NCI-H1048 (cell line): Measurements from ENCODE around the gene EIF5AL1.
"Not testable (repeated sequence)": the region's sequence is repeated elsewhere in the genome, so short reads cannot be mapped to it uniquely, and the experiment has no call there.

Experiments
- DNase-seq: peaks from one replicate; lab custom pipeline; 2025; lab: John Stamatoyannopoulos, UW

Gene EIF5AL1

DNA sequence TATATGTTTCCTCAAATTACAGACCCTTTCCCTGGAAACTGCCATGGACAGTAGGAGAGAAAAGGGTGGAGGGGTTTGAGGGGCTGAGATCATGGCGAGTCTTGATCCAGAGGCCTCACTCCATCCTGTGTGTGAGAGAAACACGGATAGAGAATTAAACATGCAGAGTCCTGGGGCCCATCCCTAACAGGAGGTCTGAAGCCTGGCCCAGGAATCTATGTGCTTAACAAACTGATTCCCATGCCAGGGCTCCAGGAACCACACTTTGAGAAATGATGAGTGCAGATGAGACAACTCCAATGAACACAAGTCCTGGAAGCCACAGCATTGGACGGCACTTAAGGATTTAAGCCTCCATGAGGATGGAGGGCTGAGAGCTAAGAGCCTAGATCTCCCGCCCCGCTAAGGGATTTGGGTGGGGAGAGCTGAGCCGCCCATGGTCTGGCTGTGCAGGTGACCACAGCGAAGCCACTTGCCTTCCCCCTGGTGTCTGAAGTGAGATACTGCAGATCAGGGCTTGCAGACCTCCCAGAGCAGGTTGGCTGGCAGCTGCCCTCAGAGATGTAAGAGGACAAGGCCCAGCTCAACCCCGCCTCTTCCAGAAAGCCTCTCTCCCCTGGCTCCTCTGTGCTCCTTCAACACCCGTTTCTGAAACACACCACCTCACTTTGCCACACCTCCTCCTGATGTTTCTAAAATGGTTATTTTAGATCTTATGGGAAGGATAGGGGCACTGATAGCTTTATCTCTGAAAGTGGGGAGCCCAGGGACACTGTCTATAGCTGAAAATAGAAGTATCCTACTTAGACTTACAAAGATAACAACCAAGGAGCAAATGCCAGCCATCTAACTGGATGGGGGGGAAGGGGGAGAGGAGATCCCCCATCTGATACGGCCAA is 24.8 kb upstream of the EIF5AL1 start:
- DNase-seq = peak; percentile 18

DNA sequence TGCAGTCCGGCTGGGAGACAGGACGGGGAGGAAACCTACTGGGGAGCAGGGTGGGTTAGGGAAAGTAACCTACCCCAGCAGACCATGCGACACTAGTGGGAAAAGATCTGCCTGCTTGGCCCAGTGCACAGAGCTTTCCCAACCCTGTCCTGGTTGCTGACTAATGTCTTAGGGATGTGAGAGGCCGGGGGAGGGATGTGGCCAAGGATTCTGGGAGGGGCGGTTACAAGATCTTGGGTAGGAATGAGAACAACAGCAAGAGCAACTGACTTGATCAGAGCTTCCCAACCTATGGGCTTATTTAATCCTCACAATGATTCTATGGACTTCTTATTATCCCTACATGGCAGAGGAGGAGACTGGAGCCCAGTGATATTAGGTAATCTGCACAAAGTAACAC is 24.0 kb upstream of the EIF5AL1 start:
- DNase-seq = no peak

DNA sequence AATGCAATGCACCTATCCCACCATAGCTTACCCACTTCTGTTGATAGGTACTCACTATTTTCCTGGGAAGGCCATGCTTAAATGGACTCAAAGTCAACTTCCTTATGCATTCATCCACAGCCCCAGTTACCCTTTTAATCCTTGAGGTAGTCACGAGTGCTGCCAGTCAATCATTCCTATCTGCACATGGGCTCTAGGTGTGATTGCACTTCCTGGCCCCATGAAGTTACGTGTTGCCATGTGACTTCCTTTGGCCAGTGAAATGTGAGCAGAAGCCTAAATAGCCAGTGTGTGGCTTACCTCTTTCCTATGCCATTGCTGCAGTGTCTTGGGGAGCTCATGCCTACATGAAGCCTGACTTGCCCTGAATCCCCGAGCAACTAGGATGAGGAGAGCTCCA is 23.5 kb upstream of the EIF5AL1 start:
- no peak for DNase-seq

DNA sequence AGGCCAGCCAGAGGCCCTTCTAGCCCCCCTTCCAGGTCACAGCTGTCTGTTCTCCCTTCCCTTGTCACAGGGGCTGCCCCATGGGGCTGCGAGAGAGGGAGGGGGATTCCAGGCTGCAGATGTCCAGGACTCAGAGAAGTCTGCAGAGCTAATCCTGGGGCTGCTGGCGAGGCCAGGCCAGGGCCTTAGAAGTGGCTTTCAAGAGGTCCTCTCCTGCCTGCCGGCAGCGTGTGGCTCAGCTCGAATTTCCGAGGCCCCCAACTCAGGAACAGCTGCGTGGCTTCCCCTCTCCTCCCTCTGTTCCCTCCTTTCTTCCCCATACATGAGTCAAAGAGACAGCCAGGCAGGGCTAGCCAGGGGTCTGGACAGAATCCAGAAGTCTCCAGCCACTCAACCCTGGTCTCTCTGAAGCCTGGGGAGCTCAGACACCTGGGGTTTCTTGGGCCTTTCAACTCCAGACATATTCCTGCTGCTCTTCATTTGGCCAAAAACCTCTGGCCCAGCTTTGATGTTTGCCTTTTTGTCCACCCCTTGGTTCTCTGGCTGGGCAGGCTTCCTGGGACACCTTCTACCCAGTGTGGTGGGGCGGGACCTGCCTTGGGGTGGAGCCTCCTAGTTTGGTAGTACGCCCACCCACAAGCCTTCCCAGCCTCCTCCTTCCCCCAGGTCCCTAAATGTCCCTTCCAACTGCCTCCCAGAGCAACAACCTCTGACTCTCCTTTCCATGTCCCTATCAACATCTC is 21.8 kb upstream of the EIF5AL1 start:
- no peak for DNase-seq

DNA sequence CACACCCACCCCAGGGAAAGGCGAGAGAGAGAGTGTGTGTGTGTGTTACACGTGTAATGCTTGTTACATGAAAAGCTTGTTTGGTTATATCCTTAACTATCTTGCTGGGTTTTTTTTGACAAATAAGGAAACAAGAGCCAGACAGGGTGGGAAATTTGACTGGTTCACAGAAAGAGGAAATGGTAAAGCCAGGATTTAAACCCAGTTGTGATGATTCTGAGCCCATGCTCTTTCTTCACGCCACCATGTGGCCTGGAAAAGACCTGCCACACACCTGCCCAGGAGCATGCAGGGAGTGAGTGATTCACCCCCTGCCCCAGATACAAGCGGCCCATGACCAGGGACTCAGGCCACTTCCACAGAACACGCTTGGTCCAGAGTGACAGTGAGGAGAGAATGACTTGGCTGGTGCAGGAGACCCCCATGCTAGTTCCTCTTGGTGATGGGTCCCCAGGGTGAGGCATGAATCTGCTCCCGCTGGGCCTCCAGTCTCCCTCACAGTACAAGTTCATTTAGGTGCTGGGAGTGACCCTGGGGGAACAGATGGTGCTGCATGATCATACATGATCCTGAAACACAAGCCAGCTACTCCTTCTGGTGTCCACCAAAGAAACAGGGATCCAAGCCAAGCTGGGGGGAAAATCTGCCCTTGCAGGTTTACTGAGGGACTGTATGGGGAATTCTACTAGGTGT is 21.0 kb upstream of the EIF5AL1 start:
- no peak for DNase-seq

DNA sequence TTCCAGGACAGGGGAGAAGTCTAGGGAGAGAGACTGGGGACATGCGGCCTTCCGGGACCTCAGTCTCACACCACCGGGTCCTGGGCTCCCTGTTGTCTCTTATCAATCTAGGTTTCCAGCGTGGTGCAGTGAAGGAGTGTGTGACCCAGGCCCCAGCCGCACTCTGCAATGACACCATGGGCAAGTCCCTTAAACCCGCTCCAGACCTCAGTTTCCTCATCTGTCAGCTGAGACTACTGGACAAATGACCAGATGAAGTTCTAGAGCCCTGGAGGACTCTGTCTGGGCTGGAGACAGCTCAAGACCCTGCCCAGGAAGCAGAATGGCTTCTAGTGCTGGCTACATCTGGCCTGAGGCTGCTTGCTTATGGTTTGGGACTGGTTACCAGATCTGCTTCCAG is 20.1 kb upstream of the EIF5AL1 start:
- no peak for DNase-seq

DNA sequence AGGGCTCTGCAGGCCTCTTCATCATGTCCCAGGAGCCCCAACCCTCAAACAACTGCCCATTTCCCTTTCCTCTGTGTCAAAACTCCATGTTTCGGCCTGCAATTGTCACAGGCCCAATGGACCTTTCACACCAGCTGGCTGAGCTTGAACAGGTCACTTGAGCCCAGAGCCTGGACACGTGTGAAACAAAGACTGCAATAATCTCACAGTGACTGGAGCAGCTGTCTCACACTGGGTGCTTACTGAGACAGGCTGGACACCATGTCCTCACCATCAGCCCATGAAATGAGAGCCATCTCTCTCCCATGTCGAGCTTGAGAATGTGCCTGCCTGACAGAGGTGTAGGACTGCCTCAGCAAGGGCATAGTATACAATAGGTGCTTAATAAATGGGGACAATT is 19.5 kb upstream of the EIF5AL1 start:
- DNase-seq = no peak

DNA sequence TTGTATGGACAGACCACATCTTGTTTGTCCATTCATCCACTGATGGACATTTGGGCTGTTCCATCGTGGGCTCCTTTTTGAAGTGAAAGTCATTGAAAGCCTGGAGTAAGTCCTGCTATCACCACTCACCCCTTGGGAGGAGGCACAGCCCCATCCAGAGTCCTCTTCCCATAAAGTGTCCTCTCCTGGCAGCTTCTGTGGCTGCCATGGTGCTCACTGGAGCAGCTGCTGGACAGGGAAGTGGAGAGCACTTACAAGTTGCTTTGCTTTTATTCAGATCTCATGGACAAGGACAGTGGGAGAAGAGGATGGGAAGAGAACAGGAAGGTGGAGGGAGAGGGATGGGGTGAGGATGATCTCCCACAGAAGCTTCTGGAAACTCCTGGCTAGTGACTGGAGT is 18.5 kb upstream of the EIF5AL1 start:
- no peak for DNase-seq

DNA sequence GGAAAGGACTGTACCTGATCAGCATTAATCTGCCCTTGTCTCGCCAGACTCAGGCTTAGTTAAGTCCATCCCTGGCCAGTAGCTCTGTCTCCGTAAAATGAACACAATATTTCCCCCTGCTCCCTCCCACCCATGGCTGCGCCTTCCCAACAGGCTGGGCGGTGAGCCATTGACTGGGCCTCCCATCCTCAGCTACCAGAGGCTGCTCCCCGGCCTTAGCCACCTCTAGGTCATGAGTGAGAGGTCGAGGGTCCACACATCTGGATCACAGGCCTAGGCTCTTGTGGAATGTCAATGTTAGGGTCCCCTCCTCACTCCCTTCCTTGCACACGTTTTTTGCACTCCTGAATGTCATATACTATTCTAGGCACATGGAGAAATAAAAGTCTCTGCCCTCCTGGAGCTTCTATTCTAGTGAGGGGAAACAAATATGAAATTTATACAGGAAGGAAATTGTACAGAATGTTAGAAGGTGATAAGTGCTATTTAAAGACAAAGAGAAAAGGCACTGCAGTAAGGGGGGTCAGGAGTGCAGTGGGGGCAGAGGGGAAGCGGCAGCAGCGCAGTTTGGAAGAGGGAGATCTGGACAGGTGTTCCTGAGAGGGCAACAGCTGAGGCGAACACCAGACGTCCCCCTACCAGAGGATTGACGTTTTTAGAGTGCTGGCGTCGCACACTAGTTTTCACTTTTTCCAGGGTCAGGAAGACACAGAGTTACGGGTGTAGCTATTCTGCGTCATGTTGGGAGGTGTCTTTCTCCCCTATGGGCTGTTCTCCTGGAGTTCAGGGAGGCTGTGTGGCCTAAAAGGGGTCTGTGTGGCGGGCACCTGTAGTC is 17.2 kb upstream of the EIF5AL1 start:
- no peak for DNase-seq

DNA sequence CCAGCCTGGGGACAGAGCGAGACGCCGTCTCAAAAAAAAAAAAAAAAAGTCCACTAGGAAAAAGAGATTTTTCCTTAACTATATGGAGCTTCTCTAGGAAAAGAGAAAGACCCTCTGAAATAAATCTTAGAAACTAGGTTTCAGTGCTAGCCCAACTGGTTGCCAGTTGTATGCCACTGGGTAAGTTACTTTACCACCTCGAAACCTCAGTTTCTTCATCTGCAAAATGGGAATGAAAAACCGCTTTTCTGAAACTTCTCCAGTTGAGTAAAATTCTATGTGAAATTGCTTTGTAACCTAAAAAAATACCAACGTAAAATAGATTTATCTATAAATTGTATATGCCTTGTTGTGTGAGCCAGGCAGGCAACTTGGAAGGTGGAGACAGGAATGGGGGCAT is 16.5 kb upstream of the EIF5AL1 start:
- DNase-seq = no peak

DNA sequence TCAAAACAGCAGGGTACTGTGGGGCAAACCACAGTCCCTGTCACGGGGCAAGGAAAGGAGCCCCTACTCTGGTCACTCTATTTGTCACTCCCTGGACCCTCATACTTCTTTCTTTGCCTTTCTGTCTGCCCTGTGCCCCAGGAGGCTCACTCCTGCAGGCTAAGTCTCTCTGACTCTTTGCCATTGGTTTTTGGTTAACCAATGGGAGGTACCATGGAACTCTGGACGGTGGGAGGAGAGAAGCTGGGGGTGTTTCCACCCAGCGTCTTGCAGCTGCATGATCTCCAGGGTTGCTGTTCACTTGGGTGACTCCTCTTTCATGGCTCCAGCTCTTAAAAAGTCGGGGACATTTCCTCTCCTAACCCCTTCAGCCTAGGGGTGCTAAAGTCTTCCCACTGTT is 15.4 kb upstream of the EIF5AL1 start:
- no peak for DNase-seq

DNA sequence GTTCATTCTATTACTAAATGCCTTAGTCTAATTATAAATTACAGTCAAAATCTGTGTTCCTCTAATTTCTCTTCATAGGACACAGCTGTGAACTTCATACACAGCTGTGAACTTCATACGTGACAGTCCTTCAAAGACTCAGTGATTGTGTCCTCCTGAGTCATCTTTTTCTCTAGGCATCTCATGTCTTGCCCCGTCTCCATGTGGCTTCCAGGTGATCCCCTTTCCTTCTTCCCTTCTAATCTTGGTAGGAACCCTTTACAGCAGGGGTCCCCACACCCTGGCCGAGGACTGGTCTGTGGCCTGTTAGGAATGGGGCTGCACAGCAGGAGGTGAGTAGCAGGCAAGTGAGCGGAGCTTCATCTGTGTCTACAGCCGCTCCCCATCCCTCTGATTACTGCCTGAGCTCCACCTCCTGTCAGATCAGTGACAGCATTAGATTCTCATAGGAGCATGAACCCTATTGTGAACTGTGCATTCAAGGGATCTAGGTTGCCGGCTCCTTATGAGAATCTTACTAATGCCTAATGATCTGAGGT is 14.0 kb upstream of the EIF5AL1 start:
- no peak for DNase-seq

DNA sequence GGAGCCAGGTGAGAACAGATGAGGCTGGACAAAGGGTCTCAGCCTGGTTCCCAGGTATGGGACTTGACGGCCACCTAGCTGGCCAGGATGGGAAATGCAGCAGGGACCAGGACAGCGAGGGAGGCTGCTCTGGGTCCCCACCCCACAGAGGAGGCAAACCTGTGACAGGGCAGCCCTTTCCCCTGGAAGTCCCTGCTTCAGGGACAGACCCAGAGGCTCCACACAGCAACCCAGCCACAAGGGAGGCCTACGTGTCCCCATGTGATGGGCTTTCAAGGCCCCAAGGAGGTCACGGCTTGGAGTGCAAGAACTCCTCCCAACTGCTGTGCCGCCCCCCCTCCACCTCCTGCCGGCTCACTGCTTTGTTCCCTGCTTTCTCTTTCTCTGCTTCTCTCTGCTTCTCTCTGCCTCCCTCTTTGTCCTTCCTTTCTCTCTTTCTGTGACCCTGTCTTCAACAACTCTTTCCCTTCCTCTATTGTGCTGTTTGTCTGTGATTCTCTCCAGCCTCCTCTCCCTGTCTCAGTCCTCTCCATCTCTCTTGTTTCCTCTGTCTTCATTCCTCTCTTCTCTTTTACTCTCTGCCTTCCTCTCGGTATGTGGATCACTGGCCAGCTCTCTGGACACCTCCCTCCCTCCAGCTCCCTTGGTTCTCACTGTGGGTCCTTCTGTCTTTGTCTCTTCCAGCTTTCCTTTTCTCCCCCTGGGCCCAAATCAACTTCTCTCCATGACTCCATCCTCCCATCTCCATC is 9.6 kb upstream of the EIF5AL1 start:
- no peak for DNase-seq

DNA sequence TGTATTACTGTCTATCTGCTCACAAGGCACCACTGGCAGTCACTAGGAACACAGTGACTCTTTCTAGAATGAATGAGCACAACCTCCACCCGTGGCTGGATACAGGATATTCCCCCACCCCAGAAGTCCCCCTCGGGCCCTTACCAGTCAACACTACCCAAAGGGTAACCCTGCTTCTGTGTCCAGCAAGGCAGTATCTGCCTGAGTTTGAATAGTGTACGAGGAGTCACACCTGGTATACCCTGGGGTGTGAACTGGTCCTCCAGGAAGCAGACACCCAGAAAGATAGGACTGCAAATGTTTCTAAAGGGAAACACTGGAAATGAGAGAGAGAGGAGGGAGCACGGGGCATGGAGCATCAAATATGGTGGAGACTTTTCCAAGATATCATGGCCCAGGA is 8.5 kb upstream of the EIF5AL1 start:
- not testable (repeated sequence) for DNase-seq

DNA sequence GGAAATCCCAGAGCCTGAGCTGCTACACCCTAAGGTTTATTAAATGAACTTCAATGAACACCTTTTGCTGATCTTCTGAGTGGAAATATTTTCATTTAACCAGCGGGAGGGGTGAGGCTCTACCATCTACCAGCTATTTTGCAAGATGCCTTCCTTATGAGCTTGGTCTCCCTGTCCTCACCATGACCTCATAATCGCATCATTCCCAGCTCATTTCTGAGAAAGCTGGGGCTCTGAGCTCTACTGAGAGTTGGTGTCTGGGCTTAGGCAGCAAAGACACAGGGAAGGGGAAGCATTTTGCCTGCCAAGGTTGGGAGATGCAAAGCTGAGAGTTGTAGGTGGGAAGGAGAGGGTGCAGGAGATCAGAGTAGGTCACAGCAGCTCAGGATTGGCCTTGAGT is 7.8 kb upstream of the EIF5AL1 start:
- not testable (repeated sequence) for DNase-seq

DNA sequence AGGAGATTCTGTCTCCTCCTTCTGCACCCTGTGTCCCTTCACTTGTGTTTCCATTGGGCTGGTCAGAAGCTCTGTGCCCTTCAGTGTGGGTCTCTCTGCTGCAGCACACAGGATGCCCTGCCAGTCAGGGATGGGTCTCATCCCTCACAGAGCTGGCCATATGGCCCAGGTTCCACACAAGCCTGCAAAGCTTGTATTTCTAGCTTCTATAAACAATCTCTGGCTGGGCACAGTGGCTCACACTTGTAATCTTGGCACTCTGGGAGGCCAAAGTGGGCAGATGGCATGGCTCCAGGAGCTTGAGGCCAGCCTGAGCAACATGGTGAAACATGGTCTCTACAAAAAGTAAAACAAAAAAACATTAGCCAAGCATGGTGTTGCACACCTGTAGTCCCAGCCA is 7.0 kb upstream of the EIF5AL1 start:
- not testable (repeated sequence) for DNase-seq

DNA sequence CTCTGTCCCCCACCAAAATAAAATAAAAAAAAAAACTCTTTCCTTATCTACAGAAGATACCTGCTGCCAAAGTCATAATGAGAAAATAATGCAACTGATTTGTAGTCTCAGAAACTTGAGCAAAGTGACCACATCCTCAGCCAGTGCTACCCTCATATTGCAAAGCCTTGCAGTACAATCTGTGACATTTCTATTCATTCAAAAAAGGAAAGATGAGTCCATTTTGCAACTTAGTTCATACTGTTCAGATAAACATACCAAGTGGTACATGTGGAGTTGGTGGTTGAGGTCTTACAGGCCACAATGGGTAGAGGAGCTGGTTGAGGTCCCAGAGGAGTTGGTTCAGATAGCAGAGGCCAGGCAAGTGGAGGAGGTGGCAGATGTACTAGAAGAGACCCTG is 6.5 kb upstream of the EIF5AL1 start:
- no peak for DNase-seq

DNA sequence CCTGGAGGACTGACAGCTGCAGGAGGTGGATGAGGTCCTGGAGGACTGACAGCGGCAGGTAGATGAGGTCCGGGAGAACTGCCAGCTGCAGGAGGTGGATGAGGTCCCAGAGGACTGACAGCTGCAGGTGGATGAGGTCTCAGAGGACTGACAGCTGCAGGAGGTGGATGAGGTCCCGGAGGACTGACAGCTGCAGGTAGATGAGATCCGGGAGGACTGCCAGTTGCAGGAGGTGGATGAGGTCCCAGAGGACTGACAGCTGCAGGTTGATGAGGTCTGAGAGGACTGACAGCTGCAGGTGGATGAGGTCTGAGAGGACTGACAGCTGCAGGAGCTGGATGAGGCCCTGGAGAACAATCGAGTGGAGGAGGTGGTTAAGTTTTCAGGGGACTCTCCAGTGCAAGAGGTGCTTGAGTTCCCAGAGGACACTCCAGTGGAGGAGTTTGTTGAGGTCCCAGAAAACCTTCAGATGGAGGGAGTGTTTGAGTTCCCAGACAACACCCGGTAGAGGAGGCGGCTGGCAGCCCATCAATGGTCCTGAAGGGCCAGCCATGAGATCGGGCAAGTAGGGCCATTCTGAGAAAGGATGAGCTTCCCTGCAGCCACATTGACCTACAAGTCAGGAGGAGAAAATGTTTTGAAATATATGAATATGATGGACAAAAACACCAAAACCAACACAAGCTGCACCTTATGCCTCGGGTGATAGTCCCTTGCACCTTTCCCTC is 4.7 kb upstream of the EIF5AL1 start:
- DNase-seq = no peak

DNA sequence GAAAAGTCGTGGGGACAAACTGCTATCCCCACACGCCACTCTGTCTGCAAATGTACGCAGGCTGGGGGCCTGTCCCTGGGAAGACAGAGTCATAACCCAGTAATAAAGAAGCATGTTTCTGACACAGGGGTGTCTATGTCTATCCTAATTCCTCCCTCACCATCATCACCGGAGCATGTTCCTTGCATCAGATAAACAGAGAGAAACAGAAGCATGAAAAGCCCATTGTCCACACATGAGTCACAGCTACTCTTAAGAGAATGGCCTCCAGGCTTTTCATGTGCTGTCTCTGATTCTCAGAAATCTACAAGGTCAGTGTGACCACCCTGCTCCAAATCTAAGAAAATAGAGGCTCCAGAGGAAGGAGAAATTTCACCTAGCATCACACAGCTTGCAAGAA is 4.1 kb upstream of the EIF5AL1 start:
- not testable (repeated sequence) for DNase-seq

DNA sequence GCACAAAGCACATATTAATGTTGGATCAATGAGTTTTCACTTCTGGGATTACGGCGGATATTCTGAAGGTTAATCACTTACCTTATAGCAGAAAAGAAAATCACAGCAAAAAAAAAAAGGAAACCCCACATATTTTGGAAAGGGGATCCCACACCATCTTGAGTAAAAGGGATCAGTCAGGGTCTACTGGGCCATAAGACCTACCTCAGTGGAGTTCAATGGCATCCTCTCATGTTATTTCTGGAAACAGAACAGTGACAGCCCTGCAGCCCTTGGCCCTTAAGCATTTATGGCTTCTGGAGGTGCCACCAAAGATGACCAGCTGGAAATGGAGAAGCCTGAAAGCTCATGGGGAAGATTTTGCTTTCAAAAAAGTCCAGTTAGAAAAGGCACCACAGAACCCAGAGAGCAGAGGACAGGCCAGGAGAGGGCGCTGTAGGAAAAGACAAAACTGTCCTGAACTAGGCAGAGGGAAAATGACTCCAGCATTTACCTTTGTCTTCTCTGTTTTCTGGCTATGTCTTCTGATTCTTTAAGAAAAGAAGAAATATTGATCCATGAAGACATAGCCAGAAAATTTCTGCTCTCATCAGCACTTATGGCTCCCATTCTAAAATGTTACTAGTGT is 2.9 kb upstream of the EIF5AL1 start:
- DNase-seq = not testable (repeated sequence)
